GM23338 (cell line): ENCODE data around the gene IFNA16. TPM values are rescaled to one million over a fixed set of nuclear protein-coding genes. Genes with fewer than 3 reads are reported as not detected.
"Not testable (repeated sequence)": the region's sequence is repeated elsewhere in the genome, so short reads cannot be mapped to it uniquely, and the experiment has no call there.

Experiments used
- ATAC-seq: fragments of 200-7000 bp; cut with Tn5 transposase; 3 replicates; pipeline ENCODE4 v1.9.1; 2020
- DNase-seq: peaks from one replicate; pipeline ENCODE4 v3.0.0-alpha.2; 2015; ENCODE audit warnings: low spot score
- H2AFZ ChIP-seq: fragments of 200-600 bp; sonication (generic); 2 replicates; pipeline ENCODE4 v1.8.0; 2016; ENCODE audit warnings: antibody characterized with exemption, mild to moderate bottlenecking, moderate library complexity
- H3F3A ChIP-seq: fragments of 200-600 bp; sonication (generic); replicated peaks from 2 replicates; pipeline ENCODE4 v1.8.0; 2017; ENCODE audit warnings: antibody characterized with exemption, mixed run types, low read depth
- H3K27ac ChIP-seq: fragments of 200-600 bp; sonication (generic); 2 replicates; pipeline ENCODE4 v1.6.1; 2016; ENCODE audit warnings: low read depth
- H3K27me3 ChIP-seq: fragments of 200-600 bp; sonication (generic); 2 replicates; pipeline ENCODE4 v1.8.0; 2016; ENCODE audit warnings: mild to moderate bottlenecking, mixed run types, moderate library complexity; ENCODE audit not compliant: insufficient read depth
- H3K36me3 ChIP-seq: fragments of 200-600 bp; sonication (generic); 2 replicates; pipeline ENCODE4 v1.8.0; 2016; ENCODE audit warnings: mild to moderate bottlenecking; ENCODE audit not compliant: insufficient read depth
- H3K4me1 ChIP-seq: fragments of 200-600 bp; sonication (generic); 2 replicates; pipeline ENCODE4 v1.8.0; 2016; ENCODE audit warnings: mild to moderate bottlenecking, moderate library complexity; ENCODE audit not compliant: insufficient read depth
- H3K4me2 ChIP-seq: fragments of 200-600 bp; sonication (generic); 2 replicates; pipeline ENCODE4 v1.7.1; 2017; ENCODE audit warnings: mixed run types
- H3K4me3 ChIP-seq: fragments of 200-600 bp; sonication (generic); 2 replicates; pipeline ENCODE4 v1.6.1; 2016; ENCODE audit warnings: mixed run types
- H3K79me2 ChIP-seq: fragments of 200-600 bp; sonication (generic); replicated peaks from 2 replicates; pipeline ENCODE4 v1.8.0; 2017; ENCODE audit warnings: mild to moderate bottlenecking; ENCODE audit not compliant: insufficient read depth
- H3K9me2 ChIP-seq: fragments of 200-600 bp; sonication (generic); 2 replicates; pipeline ENCODE4 v1.8.0; 2017; ENCODE audit not compliant: insufficient read depth
- H4K20me1 ChIP-seq: fragments of 200-600 bp; sonication (generic); replicated peaks from 2 replicates; pipeline ENCODE4 v1.8.0; 2017; ENCODE audit warnings: mild to moderate bottlenecking; ENCODE audit not compliant: insufficient read depth
- H3K27ac Mint-ChIP-seq: 2 replicates; pipeline ENCODE4 v1.8.0; 2020; ENCODE audit warnings: inconsistent platforms, mild to moderate bottlenecking, moderate library complexity, mixed read lengths
- H3K27me3 Mint-ChIP-seq: 3 replicates; pipeline ENCODE4 v1.8.0; 2022; ENCODE audit warnings: low read depth, mild to moderate bottlenecking, moderate library complexity, mixed read lengths, inconsistent platforms; ENCODE audit not compliant: insufficient read depth, poor library complexity
- H3K36me3 Mint-ChIP-seq: 3 replicates; pipeline ENCODE4 v1.8.0; 2021; ENCODE audit warnings: low read depth, mild to moderate bottlenecking, inconsistent platforms, moderate library complexity, mixed read lengths
- H3K4me1 Mint-ChIP-seq: 3 replicates; pipeline ENCODE4 v1.8.0; 2020; ENCODE audit warnings: mild to moderate bottlenecking, inconsistent platforms, mixed read lengths
- H3K4me3 Mint-ChIP-seq: 3 replicates; pipeline ENCODE4 v1.8.0; 2021; ENCODE audit warnings: moderate library complexity, mild to moderate bottlenecking, inconsistent platforms, mixed read lengths
- H3K9me3 Mint-ChIP-seq: 3 replicates; pipeline ENCODE4 v1.8.0; 2020; ENCODE audit warnings: moderate library complexity, mild to moderate bottlenecking, inconsistent platforms, mixed read lengths
- CTCF ChIP-seq, 2 experiments: fragments of 200-600 bp in 1 of 2; sonication (generic) in 1 of 2; conservative IDR thresholded peaks; 2 replicates each; pipeline versions ENCODE4 v1.5.1 to v1.6.1; 2016 to 2017; ENCODE audit warnings: antibody characterized with exemption in 2 of 2, low read depth in 2 of 2, mild to moderate bottlenecking in 2 of 2, moderate library complexity in 1 of 2
- EZH2phosphoT487 ChIP-seq: fragments of 200-600 bp; sonication (generic); IDR thresholded peaks from one replicate; pipeline ENCODE4 v1.8.1; 2018; ENCODE audit warnings: antibody characterized with exemption; ENCODE audit not compliant: unreplicated experiment
- ZNF462 ChIP-seq: fragments of 250-450 bp; sonication (Bioruptor Pico); IDR thresholded peaks from 2 replicates; pipeline ENCODE4 v1.5.0; 2020; ENCODE audit warnings: mild to moderate bottlenecking, moderate library complexity
- polyA plus RNA-seq: library from polyadenylated mRNA; unstranded; fragments of >200 nt; fragmentation: Nextera tagmentation; extraction: Ambion mirVana; gene quantifications from 2 replicates; pipeline ENCODE4 v1.2.1, GENCODE V29; 2016
- total RNA-seq: library from RNA; depleted of rRNA; stranded (reverse); fragments of >200 nt; shearing (Covaris generic); gene quantifications from 2 replicates; pipeline ENCODE4 v1.2.3, GENCODE V29; 2014

The IFNA16 gene
- total and polyA plus RNA-seq, 2 experiments from 2014 or later, result not detected

- not testable (repeated sequence) for H3F3A ChIP-seq, H3K27me3 ChIP-seq, H3K36me3 ChIP-seq, H3K4me1 Mint-ChIP-seq, H3K4me1 ChIP-seq, H3K27ac ChIP-seq, H3K9me3 Mint-ChIP-seq, H3K4me3 Mint-ChIP-seq, H3K4me2 ChIP-seq, H3K27me3 Mint-ChIP-seq, H3K4me3 ChIP-seq, H3K36me3 Mint-ChIP-seq, H3K27ac Mint-ChIP-seq, H3K79me2 ChIP-seq, H2AFZ ChIP-seq, H4K20me1 ChIP-seq, H3K9me2 ChIP-seq
- DNase-seq (peak; percentile 51), ATAC-seq (peak; percentile 94)
- peak; percentile 70 to 81 for TF ChIP-seq CTCF (conservative IDR thresholded peaks at IDR 0.05; ENCODE audit: low read depth in 2 of 2)
These were observed 34.0 kb downstream of the IFNA16 start for GRCh38 chr9:21182810-21183736.

GRCh38 chr9:21174671-21175070 lies 42.4 kb downstream of the IFNA16 start:
- Histone ChIP-seq H2AFZ (no peak overlapping the region), H3K36me3 (no peaks in the 10 kb centered on the region), H4K20me1 (no peaks in the 10 kb centered on the region), H3K4me3 (no peak overlapping the region), H3K27me3 (no peaks in the 10 kb centered on the region), H3K27ac (no peak overlapping the region), H3F3A (no peaks in the 10 kb centered on the region), H3K4me2 (no peak overlapping the region), H3K4me1 (no peaks in the 10 kb centered on the region), H3K9me2 (no peaks in the 10 kb centered on the region), H3K79me2 (no peaks in the 10 kb centered on the region)
- Mint-ChIP-seq H3K9me3 (no peaks in the 10 kb centered on the region), H3K4me1 (no peaks in the 10 kb centered on the region), H3K27me3 (peaks cover under 1% of the 10 kb centered on the region), H3K4me3 (no peak overlapping the region), H3K36me3 (no peaks in the 10 kb centered on the region), H3K27ac (no peak overlapping the region)
- TF ChIP-seq ZNF462 (CRISPR knock-in tag) (no peak), EZH2phosphoT487 (no peak)
- ATAC-seq (no peak), DNase-seq (no peak)
